ENCODE results near the gene DUSP9.

DUSP9 gene

DNA sequence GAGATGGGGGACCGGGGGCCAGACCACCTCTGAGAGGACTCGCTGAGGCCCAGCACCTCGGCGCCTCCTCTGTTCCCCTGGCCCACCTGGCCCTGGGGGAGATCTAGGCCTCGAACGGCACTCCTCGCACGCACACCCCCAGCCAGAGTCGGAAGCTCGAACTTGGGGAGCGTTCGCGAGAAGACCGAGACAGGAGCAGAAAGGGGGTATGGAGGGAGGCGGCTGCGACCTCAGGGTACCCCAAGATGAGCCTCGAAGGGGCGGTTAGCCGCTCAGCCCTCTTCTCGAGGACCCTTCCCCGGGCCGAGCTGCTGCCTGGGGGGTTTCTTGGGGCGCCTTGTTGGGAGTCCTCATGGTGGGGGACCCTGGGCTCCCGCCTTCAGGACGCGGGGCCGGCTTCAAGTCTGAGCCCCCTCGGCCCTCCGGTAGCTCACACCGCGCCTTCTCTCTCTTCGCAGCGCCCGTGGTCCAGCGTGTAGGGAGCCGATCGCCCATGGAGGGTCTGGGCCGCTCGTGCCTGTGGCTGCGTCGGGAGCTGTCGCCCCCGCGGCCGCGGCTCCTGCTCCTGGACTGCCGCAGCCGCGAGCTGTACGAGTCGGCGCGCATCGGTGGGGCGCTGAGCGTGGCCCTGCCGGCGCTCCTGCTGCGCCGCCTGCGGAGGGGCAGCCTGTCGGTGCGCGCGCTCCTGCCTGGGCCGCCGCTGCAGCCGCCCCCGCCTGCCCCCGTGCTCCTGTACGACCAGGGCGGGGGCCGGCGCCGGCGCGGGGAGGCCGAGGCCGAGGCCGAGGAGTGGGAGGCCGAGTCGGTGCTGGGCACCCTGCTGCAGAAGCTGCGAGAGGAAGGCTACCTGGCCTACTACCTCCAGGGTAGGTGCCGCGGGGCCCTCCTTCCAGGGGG is 706 bp downstream of the DUSP9 start:
- no peak for TF ChIP-seq CTCF (IDR thresholded peaks at IDR 0.05; ENCODE audit: low read depth, low read length)
- no peak for DNase-seq (ENCODE audit: low read depth, low spot score)
- in situ Hi-C loops (cut with HindIII; ENCODE audit: low sequenced_read_pairs), result no loop called here
- no peak overlapping the region for H3K4me3 ChIP-seq (ENCODE audit: low read depth, low read length)

DNA sequence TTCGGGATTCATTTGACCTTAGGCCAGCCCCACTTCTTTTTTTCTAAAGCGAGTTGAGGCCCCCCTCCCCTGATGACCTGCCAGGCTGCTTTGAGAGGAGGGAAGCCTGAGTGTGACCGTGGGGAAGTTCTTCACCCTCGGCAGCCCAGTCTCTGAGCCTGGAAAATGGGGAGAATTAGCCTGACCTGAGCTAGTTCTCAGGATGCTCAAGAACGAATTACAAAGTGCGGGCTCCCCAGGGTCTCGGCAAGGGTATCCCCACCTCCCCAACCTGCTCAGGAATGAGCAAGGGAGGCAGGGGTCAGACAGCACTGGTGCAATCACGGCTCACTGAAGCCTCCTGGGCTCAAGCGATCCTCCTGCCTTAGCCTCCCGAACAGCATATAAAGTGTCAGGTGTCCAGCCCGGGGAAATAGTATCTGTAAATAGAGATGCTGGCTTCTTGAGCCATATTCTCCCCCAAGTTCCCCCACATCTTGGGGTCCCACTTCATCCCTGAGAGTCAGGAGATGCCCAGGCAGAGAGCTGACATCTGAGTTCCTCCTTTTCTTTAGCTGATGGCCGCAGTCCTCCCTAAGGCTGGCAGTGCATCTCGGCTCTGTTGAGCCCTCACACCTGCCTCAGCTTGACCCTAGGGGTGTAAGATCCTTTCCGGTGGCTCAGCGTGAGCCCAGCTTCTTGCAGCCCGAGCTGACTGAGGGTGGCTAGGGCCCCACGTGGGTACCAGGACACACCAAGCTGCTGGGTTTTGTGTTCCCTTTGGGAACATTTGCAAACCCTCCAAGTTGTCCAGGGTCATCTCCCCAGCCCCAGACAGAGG is 1.6 kb downstream of the DUSP9 start:
- in situ Hi-C loops (cut with HindIII; ENCODE audit: low sequenced_read_pairs), result no loop called here
- no peak for DNase-seq (ENCODE audit: low read depth, low spot score)
- no peak for TF ChIP-seq CTCF (IDR thresholded peaks at IDR 0.05; ENCODE audit: low read depth, low read length)
- no peak overlapping the region for H3K4me3 ChIP-seq (ENCODE audit: low read depth, low read length)

- no peak for DNase-seq (ENCODE audit: low read depth, low spot score)
- in situ Hi-C loops (cut with HindIII; ENCODE audit: low sequenced_read_pairs), result no loop called here
- no peak overlapping the region for H3K4me3 ChIP-seq (ENCODE audit: low read depth, low read length)
- peak; percentile 36 for TF ChIP-seq CTCF (IDR thresholded peaks at IDR 0.05; ENCODE audit: low read depth, low read length)
Observed at GRCh38 chrX:153649178-153649914, 2.3 kb downstream of the DUSP9 start.

GRCh38 chrX:153649915-153650782 is 3.1 kb downstream of the DUSP9 start:
- no peak for TF ChIP-seq CTCF (IDR thresholded peaks at IDR 0.05; ENCODE audit: low read depth, low read length)
- no peak for DNase-seq (ENCODE audit: low read depth, low spot score)
- in situ Hi-C loops (cut with HindIII; ENCODE audit: low sequenced_read_pairs), result no loop called here
- no peak overlapping the region for H3K4me3 ChIP-seq (ENCODE audit: low read depth, low read length)

DNA sequence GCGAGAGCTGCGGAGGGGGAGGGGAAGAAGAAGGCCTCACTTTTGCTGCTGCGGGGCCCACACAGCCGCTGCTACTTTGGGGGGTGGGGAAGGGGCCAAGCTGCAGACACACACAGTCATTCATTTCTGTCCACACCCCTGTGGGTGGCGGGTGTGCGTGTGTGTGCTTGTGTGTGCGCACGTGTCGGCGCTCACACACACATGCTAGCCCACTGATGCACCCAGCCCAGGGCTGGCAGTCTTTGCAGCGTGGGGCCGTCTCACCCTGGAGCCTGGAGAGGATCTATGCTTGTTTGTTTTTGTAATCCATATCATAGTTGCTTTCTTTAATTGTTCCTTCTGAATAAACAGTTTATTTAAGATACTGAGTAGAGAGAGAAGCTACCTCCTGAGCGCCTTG is 4.0 kb downstream of the DUSP9 start:
- no peak for DNase-seq (ENCODE audit: low read depth, low spot score)
- in situ Hi-C loops (cut with HindIII; ENCODE audit: low sequenced_read_pairs), result no loop called here
- no peak for TF ChIP-seq CTCF (IDR thresholded peaks at IDR 0.05; ENCODE audit: low read depth, low read length)
- no peak overlapping the region for H3K4me3 ChIP-seq (ENCODE audit: low read depth, low read length)

Measured in astrocyte of the spinal cord (primary cell).